MCF 10A (cell line): ENCODE data around the gene OPTC. TPM values are rescaled to one million over a fixed set of nuclear protein-coding genes. Genes with fewer than 3 reads are reported as not detected.
"Not testable (repeated sequence)": the region's sequence is repeated elsewhere in the genome, so short reads cannot be mapped to it uniquely, and the experiment has no call there.

Experiments used
- BruUV-seq: library from RNA; stranded (reverse); fragments of 400-500 nt; replicated peaks from 2 replicates; lab custom pipeline; 2021; lab: Mats Ljungman, UMichigan
- CTCF ChIA-PET: fragments of 300-600 bp; sonication (Branson Sonifier 250); formaldehyde crosslinking; extraction: SDS; loops from one replicate; lab custom pipeline; 2021; ENCODE audit warnings: antibody characterized with exemption, inconsistent platforms; lab: Yijun Ruan, JAX
- POLR2A ChIA-PET: fragments of 300-600, 350-650 bp; sonication (Branson Sonifier 250); formaldehyde crosslinking; extraction: SDS; loops from one replicate; lab custom pipeline; 2020; ENCODE audit warnings: antibody characterized with exemption, inconsistent platforms; lab: Yijun Ruan, JAX
- DNase-seq: peaks from one replicate; pipeline ENCODE4 v3.0.0-alpha.2; 2018; ENCODE audit not compliant: unreplicated experiment
- H3K27ac Mint-ChIP-seq: one replicate; pipeline ENCODE4 v1.8.0; 2022; ENCODE audit warnings: mild to moderate bottlenecking, low read depth, mixed read lengths; ENCODE audit not compliant: unreplicated experiment
- H3K27me3 Mint-ChIP-seq: one replicate; pipeline ENCODE4 v1.8.0; 2022; ENCODE audit warnings: mixed read lengths; ENCODE audit not compliant: insufficient read depth, unreplicated experiment
- H3K36me3 Mint-ChIP-seq: one replicate; pipeline ENCODE4 v1.8.0; 2022; ENCODE audit warnings: mild to moderate bottlenecking, moderate library complexity, mixed read lengths; ENCODE audit not compliant: insufficient read depth, unreplicated experiment
- H3K4me1 Mint-ChIP-seq: one replicate; pipeline ENCODE4 v1.8.0; 2022; ENCODE audit warnings: mixed read lengths; ENCODE audit not compliant: insufficient read depth, unreplicated experiment
- H3K4me3 Mint-ChIP-seq: one replicate; pipeline ENCODE4 v1.8.0; 2022; ENCODE audit warnings: mild to moderate bottlenecking, moderate library complexity, mixed read lengths; ENCODE audit not compliant: unreplicated experiment
- H3K9me3 Mint-ChIP-seq: one replicate; pipeline ENCODE4 v1.8.0; 2022; ENCODE audit warnings: mixed read lengths; ENCODE audit not compliant: unreplicated experiment
- CTCF ChIP-seq: fragments of 200-600 bp; IDR thresholded peaks from one replicate; pipeline ENCODE4 v1.8.0; 2022; ENCODE audit warnings: antibody characterized with exemption, mild to moderate bottlenecking; ENCODE audit not compliant: unreplicated experiment
- intact Hi-C: fragments of 100-400 bp; cut with micrococcal nuclease; formaldehyde crosslinking; loops from 2 replicates; pipeline ENCODE4 v1.14.1; 2022
- total RNA-seq: library from RNA; stranded (reverse); gene quantifications from 2 replicates; pipeline ENCODE4 v1.2.3, GENCODE V29; 2022

OPTC gene
- total RNA-seq, 1 experiment from 2014 or later = not detected

GRCh38 chr1:203513585-203514031 lies 19.7 kb downstream of the OPTC start:
- peaks cover 45% of the 10 kb centered on the region for H3K4me1 Mint-ChIP-seq
- no peaks in the 10 kb centered on the region for H3K9me3 Mint-ChIP-seq
- intact Hi-C loops = loop anchor here (1.0 to 5.0 kb wide), 4 partner anchors 13 to 179 kb away; partner anchors contain the start of gene ATP2B4
- CTCF ChIA-PET = interaction anchor here (0.6 to 2.5 kb wide), 8 partner anchors 9 to 633 kb away, joined by 3 to 30 read pairs (median 3); no protein-coding TSS in a partner anchor
- H3K4me3 Mint-ChIP-seq = no peak overlapping the region
- TF ChIP-seq CTCF = no peak
- no peaks in the 10 kb centered on the region for H3K36me3 Mint-ChIP-seq
- DNase-seq = no peak
- POLR2A ChIA-PET = interaction anchor here (0.5 to 2.8 kb wide), 13 partner anchors 8 to 188 kb away, joined by 3 to 27 read pairs (median 4); partner anchors contain the start of gene ATP2B4
- TSS peak; percentile 73 for BruUV-seq
- no peaks in the 10 kb centered on the region for H3K27me3 Mint-ChIP-seq
- peak overlapping the region; percentile 93 for H3K27ac Mint-ChIP-seq

- intact Hi-C loops = no loop called here
- no peaks in the 10 kb centered on the region for H3K36me3 Mint-ChIP-seq
- H3K27me3 Mint-ChIP-seq = no peaks in the 10 kb centered on the region
- TF ChIP-seq CTCF = no peak
- CTCF ChIA-PET = interaction anchor here (0.6 to 4.4 kb wide), 4 partner anchors 11 to 176 kb away, joined by 3 to 15 read pairs (median 4); no protein-coding TSS in a partner anchor
- BruUV-seq = no TSS peak
- H3K4me3 Mint-ChIP-seq = no peak overlapping the region
- peaks cover 44% of the 10 kb centered on the region for H3K4me1 Mint-ChIP-seq
- POLR2A ChIA-PET = interaction anchor here (0.6 to 1.4 kb wide), 3 partner anchors 189 to 352 kb away, joined by 3 read pairs; no protein-coding TSS in a partner anchor
- H3K27ac Mint-ChIP-seq = no peak overlapping the region
- no peaks in the 10 kb centered on the region for H3K9me3 Mint-ChIP-seq
- DNase-seq = no peak
Observed at GRCh38 chr1:203516184-203516583, 22.2 kb downstream of the OPTC start.

GRCh38 chr1:203516906-203517305 lies 23.0 kb downstream of the OPTC start:
- ChIA-PET POLR2A (interaction anchor here (0.6 to 1.9 kb wide), 6 partner anchors 41 to 281 kb away, joined by 3 to 10 read pairs (median 4); partner anchors contain the start of gene ATP2B4), CTCF (interaction anchor here (0.9 to 4.4 kb wide), 4 partner anchors 12 to 185 kb away, joined by 3 to 15 read pairs (median 5); no protein-coding TSS in a partner anchor)
- intact Hi-C loops = no loop called here
- no peaks in the 10 kb centered on the region for H3K9me3 Mint-ChIP-seq
- no peaks in the 10 kb centered on the region for H3K27me3 Mint-ChIP-seq
- no TSS peak for BruUV-seq
- H3K36me3 Mint-ChIP-seq = no peaks in the 10 kb centered on the region
- no peak for DNase-seq
- H3K4me3 Mint-ChIP-seq = no peak overlapping the region
- H3K27ac Mint-ChIP-seq = no peak overlapping the region
- no peak for TF ChIP-seq CTCF
- peaks cover 38% of the 10 kb centered on the region for H3K4me1 Mint-ChIP-seq

- no peak for TF ChIP-seq CTCF
- no peak for DNase-seq
- H3K36me3 Mint-ChIP-seq = no peaks in the 10 kb centered on the region
- H3K4me1 Mint-ChIP-seq = peaks cover 31% of the 10 kb centered on the region
- ChIA-PET POLR2A (interaction anchor here (0.6 to 1.9 kb wide), 6 partner anchors 9 to 232 kb away, joined by 3 to 10 read pairs (median 4); partner anchors contain the start of gene ATP2B4), CTCF (interaction anchor here (0.5 to 4.4 kb wide), 8 partner anchors 10 to 184 kb away, joined by 3 to 15 read pairs (median 4); partner anchors contain the start of gene ATP2B4)
- no peaks in the 10 kb centered on the region for H3K9me3 Mint-ChIP-seq
- intact Hi-C loops = no loop called here
- H3K27ac Mint-ChIP-seq = no peak overlapping the region
- H3K27me3 Mint-ChIP-seq = no peaks in the 10 kb centered on the region
- BruUV-seq = no TSS peak
- no peak overlapping the region for H3K4me3 Mint-ChIP-seq
Observed at GRCh38 chr1:203517426-203518110, 23.6 kb downstream of the OPTC start.

GRCh38 chr1:203518139-203518538 lies 24.2 kb downstream of the OPTC start:
- intact Hi-C loops, BruUV-seq, H3K27me3 Mint-ChIP-seq, H3K9me3 Mint-ChIP-seq, DNase-seq, H3K4me3 Mint-ChIP-seq, H3K27ac Mint-ChIP-seq, H3K36me3 Mint-ChIP-seq: not testable (repeated sequence)
- ChIA-PET POLR2A (interaction anchor here (1.0 to 1.9 kb wide), 6 partner anchors 8 to 174 kb away, joined by 3 to 10 read pairs (median 5); partner anchors contain the start of gene ATP2B4), CTCF (interaction anchor here (0.5 to 4.4 kb wide), 8 partner anchors 10 to 183 kb away, joined by 3 to 15 read pairs (median 3); partner anchors contain the start of gene ATP2B4)
- H3K4me1 Mint-ChIP-seq = peaks cover 26% of the 10 kb centered on the region
